Peyer's patch (tissue), 4 donors: Measurements from ENCODE around the gene ZNF384.

ENCODE experiments used
- POLR2A ChIP-seq, 2 donors: fragments of 450-650 bp; IDR thresholded peaks; one replicate each; pipeline ENCODE4 v1.5.1; 2017; ENCODE audit warnings: antibody characterized with exemption in 2 of 2, mild to moderate bottlenecking in 2 of 2, moderate library complexity in 2 of 2
- TF ChIP-seq, protein P1 (sequence below), 6 experiments: fragments of 450-650 bp in 4 of 6; fragments of 200-600 bp in 2 of 6; sonication (generic) in 1 of 6; IDR thresholded peaks; one replicate each; pipeline ENCODE4 v1.5.1; 2017 to 2019; ENCODE audit warnings: antibody characterized with exemption in 6 of 6, mild to moderate bottlenecking in 3 of 6, moderate library complexity in 1 of 6

DNA sequence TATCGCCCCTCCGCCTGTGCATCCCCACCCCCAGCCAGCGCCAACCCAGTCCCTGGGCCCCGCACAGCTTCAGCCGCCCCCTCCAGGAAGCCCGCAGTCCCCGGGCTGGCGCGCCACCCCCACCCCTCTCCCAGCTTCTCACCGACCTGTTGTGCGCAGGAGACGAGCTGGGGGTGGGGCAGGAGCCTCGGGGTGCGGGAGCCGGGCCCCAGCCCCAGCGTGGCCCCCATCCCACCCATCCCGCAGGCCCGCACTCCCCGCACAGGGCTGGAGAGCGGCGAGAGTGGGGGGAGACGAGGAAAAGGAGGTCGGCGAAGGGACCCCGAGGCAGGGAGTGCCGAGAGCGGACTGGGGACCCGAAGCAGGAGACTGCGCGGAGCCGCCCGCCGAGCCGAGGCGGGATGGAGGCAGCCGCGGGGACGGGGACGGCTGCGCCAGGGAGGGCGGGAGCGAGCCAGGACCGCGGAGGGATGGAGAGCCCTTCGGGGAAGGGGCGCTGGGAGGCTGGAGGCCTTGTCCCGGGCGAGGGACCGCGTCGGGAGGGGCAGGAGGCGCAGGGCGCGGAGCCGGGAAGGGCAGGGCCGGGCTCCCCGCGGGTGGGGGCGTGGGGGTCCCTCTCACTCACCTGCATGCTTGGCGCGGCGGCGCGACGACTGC, 10.9 kb upstream of the ZNF384 start:
- TF ChIP-seq, protein P1, sequence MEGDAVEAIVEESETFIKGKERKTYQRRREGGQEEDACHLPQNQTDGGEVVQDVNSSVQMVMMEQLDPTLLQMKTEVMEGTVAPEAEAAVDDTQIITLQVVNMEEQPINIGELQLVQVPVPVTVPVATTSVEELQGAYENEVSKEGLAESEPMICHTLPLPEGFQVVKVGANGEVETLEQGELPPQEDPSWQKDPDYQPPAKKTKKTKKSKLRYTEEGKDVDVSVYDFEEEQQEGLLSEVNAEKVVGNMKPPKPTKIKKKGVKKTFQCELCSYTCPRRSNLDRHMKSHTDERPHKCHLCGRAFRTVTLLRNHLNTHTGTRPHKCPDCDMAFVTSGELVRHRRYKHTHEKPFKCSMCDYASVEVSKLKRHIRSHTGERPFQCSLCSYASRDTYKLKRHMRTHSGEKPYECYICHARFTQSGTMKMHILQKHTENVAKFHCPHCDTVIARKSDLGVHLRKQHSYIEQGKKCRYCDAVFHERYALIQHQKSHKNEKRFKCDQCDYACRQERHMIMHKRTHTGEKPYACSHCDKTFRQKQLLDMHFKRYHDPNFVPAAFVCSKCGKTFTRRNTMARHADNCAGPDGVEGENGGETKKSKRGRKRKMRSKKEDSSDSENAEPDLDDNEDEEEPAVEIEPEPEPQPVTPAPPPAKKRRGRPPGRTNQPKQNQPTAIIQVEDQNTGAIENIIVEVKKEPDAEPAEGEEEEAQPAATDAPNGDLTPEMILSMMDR (IDR thresholded peaks at IDR 0.05), result no peak
- TF ChIP-seq POLR2A (IDR thresholded peaks at IDR 0.05), result no peak
